Pancreas (tissue), 10 donors: ENCODE results near the gene METTL27. TPM values are rescaled to one million over a fixed set of nuclear protein-coding genes. Genes with fewer than 3 reads are reported as not detected.
"Not testable (repeated sequence)": the region's sequence is repeated elsewhere in the genome, so short reads cannot be mapped to it uniquely, and the experiment has no call there.

Experiments used
- ATAC-seq, 4 donors: fragments of 200-7000 bp; cut with Tn5 transposase; one replicate each; pipeline versions ENCODE4 v1.8.0 to v1.9.1; 2020; ENCODE audit warnings: mild to moderate bottlenecking in 4 of 4, moderate library complexity in 4 of 4
- DNase-seq, 6 donors: peaks; one replicate each; pipeline ENCODE4 v3.0.0-alpha.2; 2020
- FAIRE-seq: peaks from 2 replicates; lab custom pipeline; 2012; peaks lifted over from hg19 to GRCh38; lab: Jason Lieb, UNC
- H3K27ac ChIP-seq, 4 donors: fragments of 200-600 bp; sonication (generic); 1 replicate in 3 of 4; 2 replicates in 1 of 4; pipeline versions ENCODE4 v1.5.0 to v1.8.0; 2020
- H3K27me3 ChIP-seq, 4 donors: fragments of 200-600 bp; one replicate each; pipeline ENCODE4 v1.8.0; 2021
- H3K36me3 ChIP-seq, 3 donors: fragments of 200-600 bp; sonication (generic) in 1 of 3; one replicate each; pipeline versions ENCODE4 v1.5.0 to v1.8.0; 2020 to 2021
- H3K4me1 ChIP-seq, 3 donors: fragments of 200-600 bp; one replicate each; pipeline ENCODE4 v1.8.0; 2021
- H3K4me3 ChIP-seq, 4 donors: fragments of 200-600 bp; sonication (generic) in 2 of 4; one replicate each; pipeline versions ENCODE4 v1.5.0 to v1.8.0; 2020 to 2021
- H3K9me3 ChIP-seq, 4 donors: fragments of 200-600 bp; one replicate each; pipeline ENCODE4 v1.8.0; 2021
- CTCF ChIP-seq, 4 donors: fragments of 200-600 bp; sonication (generic) in 3 of 4; IDR thresholded peaks; one replicate each; pipeline versions ENCODE4 v1.5.0 to v1.8.0; 2021; ENCODE audit warnings: antibody characterized with exemption in 4 of 4
- WGBS, 2 donors: extraction: QIAGEN DNeasy Blood & Tissue Kit; methylation state at CpG; one replicate each; pipeline ENCODE4 v1.1.7; 2013; 5-methylcytosine and 5-hydroxymethylcytosine counted together
- intact Hi-C, 3 donors: fragments of 100-400 bp; cut with DNase I; formaldehyde crosslinking; loops; one replicate each; pipeline versions ENCODE4 v1.11.1 to v1.14.2; 2022
- polyA plus RNA-seq, 2 donors: library from polyadenylated mRNA; stranded (reverse); fragments of 200-250 nt; gene quantifications; one replicate each; pipeline ENCODE4 v1.2.3, GENCODE V29; 2013
- total RNA-seq, 6 donors: library from RNA; stranded (reverse); fragmentation: NEBNext Ultra II Directional in 4 of 6; extraction: Animal tissue kit (Norgen Biotek cat#: 25700) in 4 of 6; gene quantifications; one replicate each; pipeline versions ENCODE4 v1.2.1 to v1.2.4, GENCODE V29; 2021 to 2023
- donor health status: healthy with polysubstance abuse.
- donor health status: DM: no; HTN: no; CAD: no; lungs with moderate emphysema.
- donor health status: DM: no; HTN: no; CAD: no.
- donor health status: control.
- donor health status: control.
- donor health status: Bipolar disorder and iron deficiency.
- donor health status: DM: yes; HTN: yes; CAD: no.
- donor health status: DM: no; HTN: no; CAD: no.
- donor health status: DM: no; HTN: no; CAD: no.
- donor health status: DM: yes; HTN: yes; CAD: no.

The METTL27 gene
- total and polyA plus RNA-seq, 8 donors, result 3.0 to 11.2 (median 5.5) TPM

- Histone ChIP-seq H3K4me3 (no peak overlapping the region), H3K4me1 (peaks cover 0 to 10% (median 8%) of the 10 kb centered on the region in 3 donors), H3K27me3 (no peaks in the 10 kb centered on the region), H3K36me3 (no peaks in the 10 kb centered on the region), H3K9me3 (no peaks in the 10 kb centered on the region), H3K27ac (no peak overlapping the region)
- ATAC-seq, result no peak
- intact Hi-C loops, result no loop called here
- DNase-seq, result no peak
- no peak for TF ChIP-seq CTCF (IDR thresholded peaks at IDR 0.05)
- FAIRE-seq, result no peak
- 94 to 96% methylated on average over 4 of the region's 4 CpGs for WGBS, 2 donors
Measured at GRCh38 chr7:73789051-73789450, 53.3 kb downstream of the METTL27 start.

GRCh38 chr7:73787786-73788048 is 54.6 kb downstream of the METTL27 start:
- H3K27me3 ChIP-seq, DNase-seq, ATAC-seq, H3K4me3 ChIP-seq, H3K4me1 ChIP-seq, FAIRE-seq, intact Hi-C loops, H3K36me3 ChIP-seq, H3K9me3 ChIP-seq, H3K27ac ChIP-seq: not testable (repeated sequence)
- WGBS, 2 donors, result 97 to 100% methylated on average over 1 of the region's 1 CpG

GRCh38 chr7:73786588-73786987 is 55.7 kb downstream of the METTL27 start:
- TF ChIP-seq CTCF (IDR thresholded peaks at IDR 0.05), result no peak
- 83 to 84% methylated on average over 1 of the region's 1 CpG for WGBS, 2 donors
- Histone ChIP-seq H3K4me3 (no peak overlapping the region), H3K27me3 (no peaks in the 10 kb centered on the region), H3K36me3 (no peaks in the 10 kb centered on the region), H3K27ac (no peak overlapping the region), H3K9me3 (no peaks in the 10 kb centered on the region), H3K4me1 (no peaks in the 10 kb centered on the region)
- ATAC-seq, result no peak
- no peak for FAIRE-seq
- intact Hi-C loops, result no loop called here
- DNase-seq, result no peak

Other genes starting within 250 kb of the METTL27 start
- 10 to 100 TPM in 5 of 6 donors, 1 to 10 TPM in 1; 8.8 to 25.9 (median 19.5) TPM for gene MLXIPL, start 218.0 kb downstream of the METTL27 start, total RNA-seq
- gene MLXIPL, start 218.0 kb downstream of the METTL27 start, polyA plus RNA-seq, result 100 to 1,000 TPM; 146 to 176 TPM
- gene VPS37D, start 174.7 kb downstream of the METTL27 start, total RNA-seq, result 1 to 10 TPM; 2.6 to 3.9 (median 2.9) TPM
- gene VPS37D, start 174.7 kb downstream of the METTL27 start, polyA plus RNA-seq, result 1 to 10 TPM; 4.5 to 8.2 TPM
- 1 to 10 TPM; 4.1 to 8.2 (median 5.6) TPM for gene DNAJC30, start 159.1 kb downstream of the METTL27 start, total RNA-seq
- gene DNAJC30, start 159.1 kb downstream of the METTL27 start, polyA plus RNA-seq, result 1 to 10 TPM; 5.1 to 6.4 TPM
- gene BUD23, start 158.9 kb downstream of the METTL27 start, total RNA-seq, result 10 to 100 TPM; 26.9 to 36.8 (median 33.0) TPM
- 10 to 100 TPM; 46.7 to 62.9 TPM for gene BUD23, start 158.9 kb downstream of the METTL27 start, polyA plus RNA-seq
- 10 to 100 TPM in 2 of 6 donors, 1 to 10 TPM in 4; 2.3 to 11.9 (median 6.9) TPM for gene STX1A, start 122.8 kb downstream of the METTL27 start, total RNA-seq
- 10 to 100 TPM; 31.8 to 95.7 TPM for gene STX1A, start 122.8 kb downstream of the METTL27 start, polyA plus RNA-seq
- gene ABHD11, start 103.7 kb downstream of the METTL27 start, total RNA-seq, result 10 to 100 TPM; 16.0 to 30.6 (median 22.1) TPM
- gene ABHD11, start 103.7 kb downstream of the METTL27 start, polyA plus RNA-seq, result 10 to 100 TPM; 91.0 to 95.2 TPM
- gene CLDN3, start 72.2 kb downstream of the METTL27 start, total RNA-seq, result 10 to 100 TPM; 42.9 to 62.0 (median 48.3) TPM
- 100 to 1,000 TPM; 110 to 122 TPM for gene CLDN3, start 72.2 kb downstream of the METTL27 start, polyA plus RNA-seq
- gene CLDN4, start 11.5 kb downstream of the METTL27 start, total RNA-seq, result 100 to 1,000 TPM in 2 of 6 donors, 10 to 100 TPM in 4; 47.8 to 150 (median 65.1) TPM
- gene CLDN4, start 11.5 kb downstream of the METTL27 start, polyA plus RNA-seq, result 10 to 100 TPM; 73.1 to 75.2 TPM
- under 1 TPM in 1 of 6 donors, not detected in 5; 0.25 TPM for gene TMEM270, start 18.6 kb upstream of the METTL27 start, total RNA-seq
- under 1 TPM in 1 of 2 donors, not detected in 1; 0.31 TPM for gene TMEM270, start 18.6 kb upstream of the METTL27 start, polyA plus RNA-seq
- 10 to 100 TPM; 36.8 to 84.2 (median 70.7) TPM for gene ELN, start 185.7 kb upstream of the METTL27 start, total RNA-seq
- gene ELN, start 185.7 kb upstream of the METTL27 start, polyA plus RNA-seq, result 100 to 1,000 TPM in 1 of 2 donors, 10 to 100 TPM in 1; 36.9 to 118 TPM
- gene LIMK1, start 241.3 kb upstream of the METTL27 start, total RNA-seq, result 10 to 100 TPM in 2 of 6 donors, 1 to 10 TPM in 4; 6.1 to 22.6 (median 9.5) TPM
- 1 to 10 TPM; 4.9 to 7.2 TPM for gene LIMK1, start 241.3 kb upstream of the METTL27 start, polyA plus RNA-seq